GM13977 (cell line): ENCODE data around the gene TTC28.

Experiments
- DNase-seq: peaks from one replicate; pipeline ENCODE4 v3.0.0; 2012; ENCODE audit warnings: low spot score
- CTCF ChIP-seq: IDR thresholded peaks from 2 replicates; pipeline ENCODE4 v1.5.1; 2012; ENCODE audit warnings: mild to moderate bottlenecking, control low read depth; ENCODE audit not compliant: insufficient read depth; ENCODE audit errors: extremely low read depth, missing control alignments
- in situ Hi-C: fragments of 300-500 bp; cut with MboI; formaldehyde crosslinking; loops from one replicate; pipeline ENCODE4 v1.12.0; 2022; ENCODE audit warnings: low sequenced_read_pairs, low pct_unique_long_range_greater_than_20kb, mixed read lengths, inconsistent platforms; ENCODE audit not compliant: unreplicated experiment

The TTC28 gene

GRCh38 chr22:28030473-28030872 lies 649.2 kb downstream of the TTC28 start:
- TF ChIP-seq CTCF = no peak
- in situ Hi-C loops = no loop called here

GRCh38 chr22:28029956-28030355 lies 649.7 kb downstream of the TTC28 start:
- TF ChIP-seq CTCF = no peak
- in situ Hi-C loops = no loop called here
- DNase-seq = no peak

More at GRCh38 chr22:28030473-28030872, 649.2 kb downstream of the TTC28 start:
- no peak for DNase-seq

- no peak for TF ChIP-seq CTCF
- in situ Hi-C loops = no loop called here
Measured at GRCh38 chr22:28029201-28029948, 650.3 kb downstream of the TTC28 start.

GRCh38 chr22:28027453-28028448 lies 651.9 kb downstream of the TTC28 start:
- no peak for DNase-seq
- TF ChIP-seq CTCF = no peak
- in situ Hi-C loops = no loop called here

More at GRCh38 chr22:28029201-28029948, 650.3 kb downstream of the TTC28 start:
- DNase-seq = no peak

GRCh38 chr22:28025866-28026575 lies 653.6 kb downstream of the TTC28 start:
- no peak for TF ChIP-seq CTCF
- no peak for DNase-seq
- in situ Hi-C loops = no loop called here

- in situ Hi-C loops = no loop called here
- TF ChIP-seq CTCF = no peak
- no peak for DNase-seq
Measured at GRCh38 chr22:28025333-28025732, 654.3 kb downstream of the TTC28 start.
